SK-N-SH (cell line): Measurements from ENCODE around the gene A1BG. TPM values are rescaled to one million over a fixed set of nuclear protein-coding genes. Genes with fewer than 3 reads are reported as not detected.

Experiments
- CTCF ChIA-PET: fragments of 300-600, 350-600 bp; formaldehyde crosslinking; extraction: SDS; loops from one replicate; lab custom pipeline; 2021; lab: Yijun Ruan, JAX
- POLR2A ChIA-PET: fragments of 350-600 bp; sonication (Branson Sonifier 250); formaldehyde crosslinking; extraction: SDS; loops from one replicate; lab custom pipeline; 2020; ENCODE audit warnings: antibody characterized with exemption, inconsistent platforms; lab: Yijun Ruan, JAX
- DNase-seq: peaks from one replicate; pipeline ENCODE4 v3.0.0; 2012
- H2AFZ ChIP-seq: fragments of 200-600 bp; sonication (generic); 2 replicates; pipeline ENCODE4 v1.8.1; 2016; ENCODE audit warnings: antibody characterized with exemption, mild to moderate bottlenecking, low read depth
- H3F3A ChIP-seq: fragments of 200-600 bp; sonication (generic); replicated peaks from 2 replicates; pipeline ENCODE3; 2016; ENCODE audit warnings: antibody characterized with exemption, mild to moderate bottlenecking; ENCODE audit not compliant: insufficient read depth
- H3K27ac ChIP-seq, 2 experiments: fragments of 200-500 bp in 1 of 2; fragments of 200-600 bp in 1 of 2; sonication (Bioruptor generic) in 1 of 2; sonication (generic), shearing (Covaris generic) in 1 of 2; 2 replicates each; pipeline versions ENCODE4 v1.5.1 to v1.6.1; 2014 to 2016; ENCODE audit warnings: low read depth in 2 of 2, inconsistent platforms in 1 of 2, low read length in 1 of 2, mild to moderate bottlenecking in 1 of 2, mixed read lengths in 1 of 2
- H3K27me3 ChIP-seq: fragments of 200-600 bp; sonication (generic), shearing (Covaris generic); 2 replicates; pipeline ENCODE4 v1.6.1; 2016; ENCODE audit warnings: mixed run types; ENCODE audit not compliant: insufficient read depth
- H3K36me3 ChIP-seq, 2 experiments: fragments of 200-500 bp in 1 of 2; fragments of 200-600 bp in 1 of 2; sonication (Bioruptor generic) in 1 of 2; sonication (generic) in 1 of 2; replicated peaks in 1 of 2; 2 replicates each; pipeline versions ENCODE3 to v1.5.1; 2014 to 2016; ENCODE audit warnings: low read length in 1 of 2, mild to moderate bottlenecking in 1 of 2; ENCODE audit not compliant: insufficient read depth in 2 of 2, control insufficient read depth in 1 of 2
- H3K4me1 ChIP-seq, 2 experiments: fragments of 200-500 bp in 1 of 2; fragments of 200-600 bp in 1 of 2; sonication (Bioruptor generic) in 1 of 2; sonication (generic), shearing (Covaris generic) in 1 of 2; 2 replicates each; pipeline versions ENCODE4 v1.5.1 to v1.6.1; 2014 to 2016; ENCODE audit warnings: low read depth in 1 of 2, low read length in 1 of 2, mixed run types in 1 of 2; ENCODE audit not compliant: insufficient read depth in 2 of 2, control insufficient read depth in 1 of 2
- H3K4me2 ChIP-seq: fragments of 200-600 bp; sonication (generic), shearing (Covaris generic); 2 replicates; pipeline ENCODE4 v1.6.1; 2017; ENCODE audit warnings: mixed run types
- H3K4me3 ChIP-seq, 2 experiments: fragments of 200-500 bp in 1 of 2; fragments of 200-600 bp in 1 of 2; sonication (Bioruptor generic) in 1 of 2; sonication (generic), shearing (Covaris generic) in 1 of 2; 2 replicates each; pipeline versions ENCODE4 v1.5.1 to v1.8.1; 2014 to 2016; ENCODE audit warnings: low read depth in 2 of 2, inconsistent platforms in 1 of 2, low read length in 1 of 2, mild to moderate bottlenecking in 1 of 2, mixed read lengths in 1 of 2, moderate library complexity in 1 of 2
- H3K79me2 ChIP-seq: fragments of 200-600 bp; sonication (generic); 2 replicates; pipeline ENCODE4 v1.8.1; 2017; ENCODE audit warnings: mild to moderate bottlenecking; ENCODE audit not compliant: insufficient read depth
- H3K9ac ChIP-seq: fragments of 200-600 bp; sonication (generic); 2 replicates; pipeline ENCODE4 v1.6.1; 2017; ENCODE audit warnings: mixed run types
- H3K9me2 ChIP-seq: fragments of 200-600 bp; sonication (generic); 2 replicates; pipeline ENCODE4 v1.6.1; 2017; ENCODE audit warnings: mixed run types
- H3K9me3 ChIP-seq: fragments of 200-600 bp; sonication (generic); 2 replicates; pipeline ENCODE4 v1.6.1; 2017; ENCODE audit warnings: mixed run types, mild to moderate bottlenecking, moderate library complexity
- H4K20me1 ChIP-seq: fragments of 200-600 bp; sonication (generic); 2 replicates; pipeline ENCODE4 v1.6.1; 2017; ENCODE audit warnings: mild to moderate bottlenecking, mixed run types; ENCODE audit not compliant: insufficient read depth
- CTCF ChIP-seq: fragments of 200-600 bp; sonication (generic); IDR thresholded peaks from 2 replicates; pipeline ENCODE4 v1.6.1; 2017; ENCODE audit warnings: antibody characterized with exemption, mild to moderate bottlenecking, moderate library complexity
- ELF1 ChIP-seq: IDR thresholded peaks from 2 replicates; pipeline ENCODE4 v1.4.0; 2012
- EZH2phosphoT487 ChIP-seq: fragments of 200-600 bp; sonication (generic); IDR thresholded peaks from 2 replicates; pipeline ENCODE4 v1.6.1; 2017; ENCODE audit warnings: low read depth, mixed run types, mild to moderate bottlenecking, antibody characterized with exemption, moderate library complexity, borderline replicate concordance
- FOXM1 ChIP-seq: IDR thresholded peaks from 2 replicates; pipeline ENCODE4 v1.4.0; 2012; ENCODE audit warnings: low read depth, mild to moderate bottlenecking
- IRF3 ChIP-seq: fragments of 150-350 bp; IDR thresholded peaks from 2 replicates; pipeline ENCODE4 v1.6.1; 2016; ENCODE audit warnings: mild to moderate bottlenecking, low read depth, low read length
- JUND ChIP-seq: IDR thresholded peaks from 2 replicates; pipeline ENCODE4 v1.4.0; 2012
- MEF2A ChIP-seq: IDR thresholded peaks from 2 replicates; pipeline ENCODE4 v1.4.0; 2012; ENCODE audit warnings: low read depth, borderline replicate concordance
- NRF1 ChIP-seq: IDR thresholded peaks from 2 replicates; pipeline ENCODE4 v1.6.1; 2012; ENCODE audit warnings: low read depth, mild to moderate bottlenecking, low read length
- PBX3 ChIP-seq: IDR thresholded peaks from 2 replicates; pipeline ENCODE4; 2012
- POLR2AphosphoS5 ChIP-seq: IDR thresholded peaks from 2 replicates; pipeline ENCODE4 v1.6.1; 2012; ENCODE audit warnings: low read depth, low read length
- RAD21 ChIP-seq: IDR thresholded peaks from 2 replicates; pipeline ENCODE4 v1.6.1; 2012; ENCODE audit warnings: mild to moderate bottlenecking, low read length
- RCOR1 ChIP-seq: fragments of 150-350 bp; IDR thresholded peaks from 2 replicates; pipeline ENCODE4 v1.6.1; 2017; ENCODE audit warnings: antibody characterized with exemption, low read length
- RFX5 ChIP-seq: IDR thresholded peaks from 2 replicates; pipeline ENCODE4 v1.6.1; 2012; ENCODE audit warnings: mild to moderate bottlenecking, improper control_type of control experiment, low read length
- RXRA ChIP-seq: IDR thresholded peaks from 2 replicates; pipeline ENCODE4 v1.4.0; 2012; ENCODE audit warnings: low read depth, mild to moderate bottlenecking, borderline replicate concordance
- SIN3A ChIP-seq: IDR thresholded peaks from 2 replicates; pipeline ENCODE4 v1.6.1; 2012; ENCODE audit warnings: low read depth, mild to moderate bottlenecking, low read length, moderate library complexity, borderline replicate concordance
- TCF12 ChIP-seq: IDR thresholded peaks from 2 replicates; pipeline ENCODE4 v1.4.0; 2012
- ZBTB33 ChIP-seq: IDR thresholded peaks from 2 replicates; pipeline ENCODE4 v1.4.0; 2012; ENCODE audit warnings: low read depth, borderline replicate concordance
- WGBS: methylation state at CpG from one replicate; pipeline ENCODE4 v1.1.6; 2017; ENCODE audit warnings: low lambda C conversion rate; 5-methylcytosine and 5-hydroxymethylcytosine counted together
- polyA plus RNA-seq, 3 experiments: library from polyadenylated mRNA; depleted of rRNA; stranded (reverse); fragments of >200 nt; gene quantifications; 2 replicates each; pipeline ENCODE4 v1.2.3, GENCODE V29; 2012

The A1BG gene
- polyA plus RNA-seq, 1 of the 3 experiments (the other 2 are of a cell fraction): 62.6 TPM

- no peak for TF ChIP-seq ZBTB33
Measured at GRCh38 chr19:58395220-58395978, 42.1 kb upstream of the A1BG start, which contains the start of gene RNF225 (continued).

- POLR2A ChIA-PET: no interaction called here
Measured at GRCh38 chr19:58394821-58395219, 41.5 kb upstream of the A1BG start.

More at GRCh38 chr19:58394821-58395219, 41.5 kb upstream of the A1BG start:
- Histone ChIP-seq H3K4me3 (no peak overlapping the region), H3K27me3 (no peaks in the 10 kb centered on the region), H3K79me2 (peaks cover 31% of the 10 kb centered on the region), H3K9me2 (no peaks in the 10 kb centered on the region), H3K36me3 (peaks cover 36 to 41% of the 10 kb centered on the region in 2 experiments), H3K4me2 (no peak overlapping the region), H3K9me3 (no peaks in the 10 kb centered on the region), H3K9ac (no peak overlapping the region)
- CTCF ChIA-PET: interaction anchor here (0.5 kb wide), 1 partner anchor 167 kb away, joined by 3 read pairs; no protein-coding TSS in a partner anchor
- TF ChIP-seq NRF1: no peak
- no peak for TF ChIP-seq EZH2phosphoT487
- no peak for TF ChIP-seq JUND
- TF ChIP-seq RCOR1: no peak
- TF ChIP-seq ELF1: no peak
- TF ChIP-seq POLR2AphosphoS5: no peak
- no peak for TF ChIP-seq TCF12
- TF ChIP-seq MEF2A: no peak
- TF ChIP-seq SIN3A: no peak
- TF ChIP-seq CTCF: no peak
- no peak for TF ChIP-seq RXRA
- no peak for TF ChIP-seq RFX5
- TF ChIP-seq IRF3: no peak
- no peak for TF ChIP-seq FOXM1
- no peak for TF ChIP-seq RAD21
- no peak for TF ChIP-seq PBX3
- TF ChIP-seq, all 33 proteins: peak for 0
- DNase-seq: no peak
- H3K4me1 ChIP-seq: peaks cover 3 to 4% of the 10 kb centered on the region in 2 experiments; a peak in 1 of 4 replicates
- H2AFZ ChIP-seq: no peak overlapping the region
- peaks cover 31% of the 10 kb centered on the region for H4K20me1 ChIP-seq
- no peak overlapping the region for H3K27ac ChIP-seq
- WGBS: 58% methylated on average over 2 of the region's 3 CpGs
- H3F3A ChIP-seq: peaks cover 45% of the 10 kb centered on the region
